GM21381 (cell line): Measurements from ENCODE around the gene NOP56.

Experiments
- ATAC-seq: cut with Tn5 transposase; IDR thresholded peaks from one replicate; pipeline ENCODE4 v1.9.1; 2021; ENCODE audit warnings: mild to moderate bottlenecking, moderate library complexity; ENCODE audit not compliant: unreplicated experiment

The NOP56 gene

DNA sequence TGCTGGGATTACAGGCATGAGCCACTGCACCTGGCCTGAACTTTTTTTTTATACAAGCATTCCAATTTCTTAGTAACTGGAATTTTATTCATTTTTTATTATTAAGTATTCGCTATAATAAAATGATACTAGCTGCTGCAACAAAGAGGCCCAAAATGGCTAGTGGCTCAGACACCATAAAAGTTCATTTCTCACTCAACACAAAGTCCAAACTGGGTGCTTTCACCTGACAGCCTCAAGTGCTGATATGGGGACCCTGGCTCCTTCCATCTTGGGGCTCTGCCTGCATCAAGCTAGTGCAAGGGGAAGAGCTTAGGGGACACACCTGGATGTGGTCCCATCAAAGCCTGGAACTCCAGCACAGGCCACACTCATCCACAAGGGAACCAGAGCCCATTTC, 12.2 kb upstream of the NOP56 start:
- ATAC-seq, result no peak

DNA sequence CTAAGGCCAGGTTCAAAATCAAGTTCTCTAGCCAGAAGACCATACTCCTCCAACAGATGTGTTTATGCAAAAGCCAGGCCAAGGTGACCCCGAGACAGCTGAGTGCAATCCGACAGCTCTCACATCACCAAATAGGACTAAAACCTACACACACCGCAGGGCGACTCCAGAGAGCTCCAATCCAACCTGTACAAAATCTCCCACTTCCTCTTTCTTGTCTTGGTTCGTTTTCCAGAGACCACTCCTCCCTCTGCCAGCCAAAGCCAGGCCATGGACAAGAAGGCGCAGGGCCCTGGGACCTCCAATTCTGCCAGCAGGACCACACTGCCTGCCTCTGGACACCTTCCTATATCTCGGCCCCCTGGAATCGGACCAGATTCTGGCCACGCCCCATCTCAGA, 11.5 kb upstream of the NOP56 start:
- ATAC-seq, result no peak

DNA sequence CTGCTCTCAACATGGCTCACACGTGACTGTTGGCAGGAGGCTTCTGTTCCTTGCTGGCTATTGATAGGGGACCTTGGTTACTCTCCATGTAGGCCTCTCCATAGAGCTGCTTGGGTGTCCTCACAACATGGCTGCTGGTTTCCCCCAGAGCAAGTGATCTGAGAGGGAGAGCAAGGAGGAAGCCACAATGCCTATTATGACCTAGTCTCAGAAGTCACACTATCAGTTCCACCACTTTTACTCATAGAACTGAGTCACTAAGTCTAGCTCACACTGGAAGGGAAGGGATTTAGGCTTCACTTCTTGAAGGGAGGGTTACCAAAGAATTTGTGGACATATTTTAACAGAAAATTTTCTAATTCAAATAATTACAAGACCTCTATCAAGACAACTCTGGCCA, 8.7 kb upstream of the NOP56 start:
- no peak for ATAC-seq

DNA sequence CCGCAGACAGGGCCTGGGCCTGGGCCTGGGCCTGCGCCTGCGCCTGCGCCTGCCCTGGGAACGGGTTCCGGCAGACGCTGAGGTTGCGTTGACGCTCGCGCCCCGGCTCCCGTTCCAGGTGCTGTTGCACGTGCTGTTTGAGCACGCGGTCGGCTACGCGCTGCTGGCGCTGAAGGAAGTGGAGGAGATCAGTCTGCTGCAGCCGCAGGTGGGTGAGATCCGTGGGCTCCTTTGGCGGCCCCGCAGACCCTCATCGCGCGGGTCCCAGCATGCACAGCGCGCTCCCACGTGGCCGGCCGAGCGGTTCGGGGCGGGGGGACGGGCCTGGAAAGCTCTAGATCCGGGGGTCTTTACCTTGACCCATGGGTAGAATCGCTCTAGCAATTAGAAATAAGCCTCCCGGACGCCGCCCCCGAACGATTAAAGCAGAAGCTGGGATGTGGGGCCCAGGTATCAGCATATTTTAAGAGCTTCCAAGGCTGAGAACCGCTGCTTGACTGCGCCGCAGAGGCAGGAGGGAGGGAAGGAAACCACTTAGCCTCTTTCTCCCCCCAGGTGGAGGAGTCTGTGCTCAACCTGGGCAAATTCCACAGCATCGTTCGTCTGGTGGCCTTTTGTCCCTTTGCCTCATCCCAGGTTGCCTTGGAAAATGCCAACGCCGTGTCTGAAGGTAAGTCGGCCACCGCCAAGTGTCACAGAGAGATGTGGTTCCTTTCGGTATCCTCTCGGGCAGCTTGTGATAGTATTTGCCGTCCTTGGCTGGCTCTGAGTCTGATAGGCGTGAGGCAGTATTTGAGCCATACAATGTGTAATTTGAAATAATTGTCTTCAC, 508 bp downstream of the NOP56 start:
- ATAC-seq, result peak; percentile 41

DNA sequence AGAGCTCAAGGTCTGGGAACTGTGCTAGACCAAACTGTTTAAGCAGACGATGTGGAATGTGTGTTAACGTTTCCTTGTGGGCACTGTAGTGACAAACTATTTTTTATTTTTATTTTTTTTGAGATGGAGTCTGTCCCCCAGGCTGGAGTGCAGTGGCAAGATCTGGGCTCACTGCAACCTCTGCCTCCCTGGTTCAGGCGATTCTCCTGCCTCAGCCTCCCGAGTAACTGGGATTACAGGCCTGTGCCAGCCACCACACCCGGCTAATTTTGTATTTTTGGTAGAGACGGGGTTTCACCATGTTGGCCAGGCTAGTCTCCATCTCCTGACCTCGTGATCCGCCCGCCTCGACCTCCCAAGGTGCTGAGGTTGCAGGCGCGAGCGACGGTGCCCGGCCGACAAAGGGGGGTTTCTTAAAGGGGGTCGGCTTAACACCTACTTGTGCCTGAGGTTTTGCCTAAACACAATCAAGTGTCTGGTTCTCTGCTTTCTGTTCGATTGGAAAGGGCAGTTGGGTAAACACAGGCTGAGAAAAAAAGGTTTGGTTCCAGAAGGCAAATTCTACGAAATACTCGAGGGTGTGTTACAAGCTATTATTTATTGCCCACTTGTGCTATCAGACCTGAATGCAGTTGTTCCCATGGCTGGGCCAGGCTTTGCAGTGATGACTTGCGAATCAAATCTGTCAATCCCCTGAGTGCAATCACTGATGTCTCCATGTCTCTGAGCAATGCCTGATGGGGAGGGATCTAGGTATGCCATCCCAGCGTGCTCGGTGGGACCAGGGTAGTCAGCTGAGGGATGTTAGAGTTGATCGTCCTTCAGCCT, 1.3 kb downstream of the NOP56 start:
- no peak for ATAC-seq

DNA sequence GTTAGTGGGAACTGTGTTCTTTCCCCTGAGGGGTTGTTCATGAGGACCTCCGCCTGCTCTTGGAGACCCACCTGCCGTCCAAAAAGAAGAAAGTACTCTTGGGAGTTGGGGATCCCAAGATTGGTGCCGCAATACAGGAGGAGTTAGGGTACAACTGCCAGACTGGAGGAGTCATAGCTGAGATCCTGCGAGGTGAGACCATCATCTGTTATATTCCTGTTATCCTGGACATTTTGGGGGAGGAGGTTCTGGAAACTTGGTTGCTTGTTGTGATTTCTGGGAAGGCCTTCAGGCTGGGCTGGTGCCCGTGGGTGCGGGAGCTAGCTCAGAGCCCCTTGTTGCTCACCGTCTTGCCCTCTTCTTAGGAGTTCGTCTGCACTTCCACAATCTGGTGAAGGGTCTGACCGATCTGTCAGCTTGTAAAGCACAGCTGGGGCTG, 2.0 kb downstream of the NOP56 start:
- no peak for ATAC-seq

DNA sequence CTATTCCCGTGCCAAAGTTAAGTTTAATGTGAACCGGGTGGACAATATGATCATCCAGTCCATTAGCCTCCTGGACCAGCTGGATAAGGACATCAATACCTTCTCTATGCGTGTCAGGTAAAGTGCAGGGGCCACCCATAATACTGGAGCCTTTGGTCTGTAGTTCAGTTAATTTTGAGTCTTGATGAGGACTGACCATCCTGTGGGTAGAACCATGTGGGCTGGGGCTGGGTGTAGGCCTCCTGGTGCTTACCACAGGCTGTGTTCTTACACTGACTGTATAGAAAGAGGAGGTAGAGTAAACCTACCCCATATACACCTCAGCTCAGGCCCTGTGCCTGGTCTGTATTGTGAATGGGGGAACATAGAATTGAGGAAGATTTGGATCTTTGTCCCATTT, 2.4 kb downstream of the NOP56 start:
- ATAC-seq, result no peak

DNA sequence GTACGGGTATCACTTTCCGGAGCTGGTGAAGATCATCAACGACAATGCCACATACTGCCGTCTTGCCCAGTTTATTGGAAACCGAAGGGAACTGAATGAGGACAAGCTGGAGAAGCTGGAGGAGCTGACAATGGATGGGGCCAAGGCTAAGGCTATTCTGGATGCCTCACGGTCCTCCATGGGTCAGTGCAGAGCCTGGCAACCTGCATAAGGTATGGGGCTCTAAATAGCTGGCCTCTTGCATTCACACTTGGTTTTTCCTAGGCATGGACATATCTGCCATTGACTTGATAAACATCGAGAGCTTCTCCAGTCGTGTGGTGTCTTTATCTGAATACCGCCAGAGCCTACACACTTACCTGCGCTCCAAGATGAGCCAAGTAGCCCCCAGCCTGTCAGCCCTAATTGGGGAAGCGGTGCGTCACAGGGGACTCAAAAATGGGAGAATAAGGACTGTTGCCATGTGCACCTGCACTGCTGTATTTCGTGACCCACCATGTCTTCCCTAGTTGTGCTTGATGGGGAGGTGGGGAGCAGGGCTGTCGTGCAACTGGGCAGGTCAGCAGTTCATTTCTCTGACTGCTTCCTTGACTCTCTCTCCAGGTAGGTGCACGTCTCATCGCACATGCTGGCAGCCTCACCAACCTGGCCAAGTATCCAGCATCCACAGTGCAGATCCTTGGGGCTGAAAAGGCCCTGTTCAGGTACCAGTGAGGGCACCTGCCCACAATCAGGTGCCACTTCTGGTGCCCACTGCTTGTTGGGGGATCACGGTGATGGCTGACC, 3.1 kb downstream of the NOP56 start:
- ATAC-seq, result no peak

DNA sequence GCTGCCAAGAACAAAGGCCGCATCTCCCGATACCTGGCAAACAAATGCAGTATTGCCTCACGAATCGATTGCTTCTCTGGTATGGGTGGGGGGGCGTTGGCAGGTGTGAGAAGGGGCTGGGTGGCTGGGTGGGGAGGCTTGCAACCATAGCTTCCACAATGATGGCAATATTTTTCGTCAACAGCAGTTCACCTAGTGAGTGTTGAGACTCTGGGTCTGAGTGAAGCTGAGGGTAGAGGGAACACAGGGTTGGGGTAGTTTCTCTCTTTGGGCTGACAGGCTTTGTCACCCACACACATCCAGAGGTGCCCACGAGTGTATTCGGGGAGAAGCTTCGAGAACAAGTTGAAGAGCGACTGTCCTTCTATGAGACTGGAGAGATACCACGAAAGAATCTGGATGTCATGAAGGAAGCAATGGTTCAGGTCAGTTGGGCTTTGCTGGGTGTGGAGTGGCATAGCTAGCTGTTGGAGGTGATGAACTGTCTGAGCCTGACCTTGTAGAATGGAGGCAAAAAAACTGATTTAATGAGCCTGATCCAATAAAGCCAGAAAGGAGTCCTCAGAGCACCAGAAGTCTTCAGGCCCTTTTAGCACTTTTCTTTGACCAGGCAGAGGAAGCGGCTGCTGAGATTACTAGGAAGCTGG, 4.2 kb downstream of the NOP56 start:
- no peak for ATAC-seq

DNA sequence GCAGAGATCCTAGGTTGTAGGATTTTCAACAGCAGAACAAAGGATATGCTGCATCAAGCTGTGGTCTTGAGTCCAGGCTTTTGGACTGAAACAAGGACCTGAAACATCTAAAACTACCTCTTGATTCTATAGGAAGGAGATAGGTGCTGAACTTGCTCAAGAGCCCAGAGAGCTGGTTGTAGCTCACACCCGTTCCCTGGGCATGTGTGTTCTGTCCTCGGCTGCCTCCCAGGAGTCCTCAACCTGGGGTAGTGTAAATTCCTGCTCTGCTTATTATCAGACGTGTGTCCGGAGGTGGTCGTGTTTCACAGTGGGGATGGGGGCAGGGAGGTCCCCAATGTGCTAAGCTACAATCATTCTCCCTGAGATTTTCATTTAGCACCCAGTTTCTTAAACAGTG, 4.8 kb downstream of the NOP56 start:
- no peak for ATAC-seq

DNA sequence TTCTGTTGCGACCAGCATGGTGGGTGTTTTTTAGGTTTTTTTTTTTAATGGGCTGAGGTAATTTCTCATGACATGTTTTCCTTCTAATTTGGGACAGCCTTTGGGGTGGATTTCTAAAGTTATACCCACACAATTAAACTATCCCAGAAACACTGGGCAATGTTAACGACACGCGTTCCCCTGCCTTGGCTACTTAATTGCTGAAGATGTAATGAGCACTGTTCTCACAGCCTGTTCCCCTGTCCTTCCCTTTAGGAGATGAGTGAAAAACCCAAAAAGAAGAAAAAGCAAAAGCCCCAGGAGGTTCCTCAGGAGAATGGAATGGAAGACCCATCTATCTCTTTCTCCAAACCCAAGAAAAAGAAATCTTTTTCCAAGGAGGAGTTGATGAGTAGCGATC, 5.2 kb downstream of the NOP56 start:
- no peak for ATAC-seq

DNA sequence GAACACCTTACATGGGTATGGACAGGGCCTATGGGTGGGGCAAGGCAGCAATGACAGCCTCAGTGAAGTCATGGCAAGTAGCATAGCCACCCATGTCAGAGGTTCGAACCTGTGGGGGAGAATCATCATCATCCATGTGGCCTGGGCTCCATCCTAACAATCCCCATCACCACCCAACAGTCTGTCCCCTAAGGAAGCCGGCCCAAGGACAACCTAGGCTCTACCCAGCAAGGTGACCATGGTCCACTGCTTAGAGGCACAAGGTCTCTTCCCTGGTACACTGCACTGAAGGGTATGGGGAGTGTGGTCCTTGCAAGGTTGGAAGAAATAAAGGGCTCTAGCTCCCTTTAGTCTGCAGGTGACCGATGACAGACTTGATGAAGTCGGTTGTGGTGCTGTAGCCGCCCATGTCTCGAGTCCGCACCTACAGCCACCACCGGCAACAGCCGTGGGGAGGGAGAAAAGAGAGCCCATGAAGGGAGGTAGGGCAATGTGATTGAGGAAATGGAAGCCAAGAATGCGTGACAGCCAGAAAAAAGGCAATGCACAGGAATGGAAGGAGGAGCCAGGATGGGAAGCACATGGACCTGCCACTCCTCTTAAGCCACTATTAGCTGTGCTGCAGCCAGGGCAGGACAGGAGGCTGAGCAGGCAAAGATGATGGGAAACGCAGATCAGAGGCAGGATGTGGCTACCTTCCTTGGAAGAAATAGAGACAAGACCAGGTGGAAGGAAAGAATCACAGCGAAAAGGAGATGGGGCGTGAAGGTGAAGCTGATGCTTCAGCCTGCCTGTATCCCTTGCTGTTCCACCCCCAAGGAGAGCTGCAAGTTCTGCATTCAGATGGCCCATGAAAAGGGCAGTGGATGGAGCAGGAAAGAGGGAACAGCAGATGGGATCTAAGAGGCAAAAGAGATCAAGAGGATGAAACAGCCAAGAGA, 6.3 kb downstream of the NOP56 start:
- no peak for ATAC-seq

DNA sequence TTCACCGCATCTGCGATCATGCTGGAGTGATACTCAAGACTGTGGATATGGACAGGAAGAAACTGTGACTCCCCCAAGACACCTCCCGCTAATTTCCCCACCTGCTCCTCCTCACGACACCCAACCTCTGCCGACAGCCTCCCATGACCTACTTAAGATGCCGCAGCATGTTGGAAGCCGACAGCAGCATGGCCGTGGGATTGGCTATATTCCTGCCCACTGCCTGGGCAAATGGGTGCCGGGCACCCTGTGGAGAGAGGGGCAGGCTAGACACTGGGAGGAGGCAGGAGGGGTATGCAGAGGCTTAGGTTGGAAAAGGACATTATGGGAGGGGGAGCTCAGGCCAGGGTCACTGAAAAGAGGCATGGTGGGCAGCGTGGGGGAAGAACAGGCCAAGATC, 7.1 kb downstream of the NOP56 start:
- no peak for ATAC-seq

DNA sequence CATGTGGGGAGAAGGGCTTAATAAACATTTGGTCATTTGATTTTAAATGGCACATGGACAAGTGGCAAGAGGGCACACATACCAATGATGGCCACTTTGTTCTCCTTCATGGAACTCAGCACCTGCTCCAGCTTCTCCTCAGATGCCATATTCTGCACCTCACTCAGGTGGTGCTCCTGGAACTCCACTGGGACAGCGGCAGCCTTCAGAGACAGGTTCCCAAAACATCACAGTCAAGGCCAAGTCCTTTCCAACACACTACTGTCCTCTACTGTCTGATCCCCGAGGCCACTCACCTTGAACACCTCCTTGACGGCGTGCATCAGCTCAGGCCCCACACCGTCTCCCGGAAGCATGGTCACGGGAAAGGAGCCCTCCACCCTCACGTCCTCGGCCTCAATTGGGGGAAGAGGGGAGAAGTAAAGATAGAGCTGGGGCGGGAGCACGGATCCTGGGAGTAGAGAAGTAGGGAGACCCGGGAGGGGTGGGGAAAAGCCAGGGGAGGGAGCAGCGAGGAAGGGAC, 11.0 kb downstream of the NOP56 start:
- no peak for ATAC-seq

DNA sequence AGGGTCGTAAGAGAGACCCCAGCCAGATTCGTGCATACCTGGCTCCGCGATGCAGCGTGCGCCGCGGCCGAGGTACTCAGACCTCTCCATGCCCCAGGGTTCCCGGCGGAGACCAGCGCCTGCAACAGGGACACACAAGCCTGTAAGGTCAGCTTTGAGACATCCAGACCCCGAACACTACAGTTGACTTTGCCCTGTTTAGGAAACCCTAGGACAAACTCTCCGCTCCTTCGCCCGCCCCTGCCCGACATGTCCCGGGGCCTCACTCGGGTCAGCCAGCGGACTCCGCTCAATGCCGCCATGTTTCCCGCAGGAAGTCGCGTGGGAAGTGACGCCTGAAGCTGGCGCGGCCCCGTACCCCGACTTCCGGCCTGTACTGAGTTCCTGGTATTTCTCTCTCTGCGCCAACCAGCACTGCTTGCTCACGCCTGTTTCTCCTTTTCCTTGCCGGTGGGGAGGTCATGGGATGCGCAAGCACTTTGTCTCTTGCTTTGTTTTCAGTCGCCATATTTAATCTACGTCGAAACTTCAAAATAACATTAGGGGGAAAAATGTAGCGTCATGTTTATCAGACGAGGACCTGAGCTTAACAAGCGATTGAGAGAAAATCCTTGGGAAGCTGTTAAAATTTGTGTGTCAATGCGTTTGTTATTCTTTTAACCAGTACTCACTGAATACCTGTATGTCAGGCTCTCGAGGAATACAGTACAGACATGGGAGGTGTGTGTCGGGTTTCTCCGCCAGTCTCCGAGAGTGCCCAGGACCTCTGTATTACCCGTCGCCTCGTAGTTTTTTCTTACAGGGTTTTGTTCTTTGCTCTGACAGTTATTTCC, 11.7 kb downstream of the NOP56 start, which contains the start of gene IDH3B:
Gene IDH3B, minus strand, starts transcription at position 330 of the 833 bp plus-strand sequence. Its CDS starts 28 bp downstream, at position 302.
- peak; percentile 87 for ATAC-seq

DNA sequence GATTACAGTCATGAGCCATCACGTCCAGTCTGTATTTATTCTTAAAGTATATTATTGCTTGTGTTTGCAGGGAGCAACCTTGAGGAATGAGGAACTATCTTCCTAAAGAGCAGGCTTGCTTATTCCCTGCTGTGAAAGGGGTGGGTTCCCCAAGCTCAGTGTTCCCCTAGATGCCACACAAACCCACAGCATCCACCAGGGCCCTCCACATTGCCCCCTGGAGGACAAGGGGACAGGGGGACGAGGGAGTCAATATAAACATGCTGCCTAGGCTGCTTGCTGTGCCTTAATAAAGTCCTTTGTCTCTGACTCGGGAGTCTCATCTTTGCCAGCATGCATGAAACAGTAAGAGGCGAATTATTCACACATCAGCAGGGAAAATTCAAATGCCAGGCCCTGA, 19.5 kb downstream of the NOP56 start:
- no peak for ATAC-seq

DNA sequence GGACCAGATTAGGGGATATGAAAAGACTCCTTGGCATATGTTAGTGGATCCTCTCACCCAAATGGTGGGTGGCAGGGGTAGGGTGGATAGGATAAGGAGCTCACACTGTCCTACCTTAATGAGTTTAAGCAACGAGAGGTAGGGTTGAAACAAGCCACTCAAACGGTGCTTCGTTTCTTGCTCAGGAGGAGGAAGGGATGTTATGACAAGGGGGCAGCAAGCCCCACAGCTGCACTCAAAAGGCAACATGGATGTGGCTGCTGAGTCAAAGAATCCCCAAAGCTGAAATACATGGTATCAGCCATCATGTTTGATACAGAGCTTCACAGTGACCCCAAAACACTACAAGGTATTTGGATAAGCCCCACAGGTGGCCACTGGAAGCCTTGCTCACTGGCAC, 20.0 kb downstream of the NOP56 start:
- ATAC-seq, result no peak

DNA sequence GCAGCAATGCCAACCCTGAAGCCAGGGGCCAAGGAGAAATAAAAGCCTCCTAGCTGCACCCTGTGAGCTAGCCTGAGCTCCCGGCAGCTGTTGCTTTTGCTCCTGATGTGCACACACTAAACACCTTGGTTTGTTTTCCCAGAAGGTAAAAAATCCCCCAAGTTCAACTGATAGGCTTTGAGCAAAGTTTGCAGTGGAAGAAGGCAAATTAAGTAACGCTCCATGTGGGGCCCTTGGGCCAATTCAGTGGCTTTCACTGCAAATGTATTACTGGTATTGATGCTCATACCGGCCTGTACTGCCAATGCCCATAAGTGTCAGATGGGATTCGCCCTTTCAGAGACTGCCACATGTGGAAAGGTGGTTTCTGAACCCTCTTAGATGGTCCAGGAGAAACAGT, 21.0 kb downstream of the NOP56 start:
- no peak for ATAC-seq

DNA sequence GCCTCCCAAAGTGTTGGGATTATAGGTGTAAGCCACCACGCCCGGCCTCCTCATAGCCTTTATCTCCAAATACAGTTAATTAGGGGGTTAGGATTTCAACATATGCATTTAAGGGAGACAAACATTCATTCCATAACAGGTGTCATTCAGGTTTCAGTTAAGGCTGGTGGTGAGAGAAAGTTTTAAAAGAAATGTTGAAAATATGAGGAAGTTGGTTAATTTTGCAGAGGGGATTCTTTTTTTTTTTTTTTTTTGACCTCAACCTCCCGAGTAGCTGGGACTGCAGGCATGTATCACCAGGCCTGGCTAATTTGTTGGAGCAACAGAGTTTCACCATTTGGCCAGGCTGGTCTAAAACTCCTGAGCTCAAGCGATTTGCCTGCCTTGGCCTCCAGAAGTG, 27.6 kb downstream of the NOP56 start:
- no peak for ATAC-seq
